GM19025 (cell line): Measurements from ENCODE around the gene TSN.
"Not testable (repeated sequence)": the region's sequence is repeated elsewhere in the genome, so short reads cannot be mapped to it uniquely, and the experiment has no call there.

Experiments
- ATAC-seq: cut with Tn5 transposase; IDR thresholded peaks from one replicate; pipeline ENCODE4 v1.9.1; 2021; ENCODE audit warnings: mild to moderate bottlenecking, low read depth, moderate library complexity; ENCODE audit not compliant: unreplicated experiment

TSN gene

GRCh38 chr2:121796239-121796638 is 40.8 kb downstream of the TSN start:
- ATAC-seq: peak; percentile 93

- no peak for ATAC-seq
Observed at GRCh38 chr2:121798617-121799016, 43.2 kb downstream of the TSN start.

GRCh38 chr2:121801916-121802315 is 46.5 kb downstream of the TSN start:
- no peak for ATAC-seq

GRCh38 chr2:121803503-121803902 is 48.1 kb downstream of the TSN start:
- ATAC-seq: no peak

GRCh38 chr2:121804340-121804739 is 48.9 kb downstream of the TSN start:
- no peak for ATAC-seq

GRCh38 chr2:121804997-121805765 is 49.7 kb downstream of the TSN start:
- no peak for ATAC-seq

GRCh38 chr2:121805766-121806143 is 50.3 kb downstream of the TSN start:
- ATAC-seq: no peak

- not testable (repeated sequence) for ATAC-seq
Observed at GRCh38 chr2:121807771-121808170, 52.3 kb downstream of the TSN start.

GRCh38 chr2:121809607-121810006 is 54.2 kb downstream of the TSN start:
- ATAC-seq: no peak

GRCh38 chr2:121810959-121811853 is 55.8 kb downstream of the TSN start:
- peak; percentile 82 for ATAC-seq

GRCh38 chr2:121813083-121813482 is 57.6 kb downstream of the TSN start:
- not testable (repeated sequence) for ATAC-seq

- ATAC-seq: no peak
Observed at GRCh38 chr2:121815216-121815615, 59.8 kb downstream of the TSN start.

- ATAC-seq: no peak
Observed at GRCh38 chr2:121816797-121817196, 61.3 kb downstream of the TSN start.

- not testable (repeated sequence) for ATAC-seq
Observed at GRCh38 chr2:121817304-121817703, 61.9 kb downstream of the TSN start.
